ENCODE measurements around the gene IBTK. TPM values are rescaled to one million over a fixed set of nuclear protein-coding genes. Genes with fewer than 3 reads are reported as not detected.

IBTK gene
- total RNA-seq, 1 donor from 2014 or later = 40.6 TPM

Other genes with a start within 250 kb of the IBTK start
- gene TPBG, start 116.1 kb upstream of the IBTK start, total RNA-seq = 19.8 TPM